HG02852 (cell line): ENCODE measurements around the gene PAM16.

Source experiments
- ATAC-seq: cut with Tn5 transposase; IDR thresholded peaks from one replicate; pipeline ENCODE4 v1.9.1; 2021; ENCODE audit warnings: mild to moderate bottlenecking, moderate library complexity; ENCODE audit not compliant: unreplicated experiment

PAM16 gene

DNA sequence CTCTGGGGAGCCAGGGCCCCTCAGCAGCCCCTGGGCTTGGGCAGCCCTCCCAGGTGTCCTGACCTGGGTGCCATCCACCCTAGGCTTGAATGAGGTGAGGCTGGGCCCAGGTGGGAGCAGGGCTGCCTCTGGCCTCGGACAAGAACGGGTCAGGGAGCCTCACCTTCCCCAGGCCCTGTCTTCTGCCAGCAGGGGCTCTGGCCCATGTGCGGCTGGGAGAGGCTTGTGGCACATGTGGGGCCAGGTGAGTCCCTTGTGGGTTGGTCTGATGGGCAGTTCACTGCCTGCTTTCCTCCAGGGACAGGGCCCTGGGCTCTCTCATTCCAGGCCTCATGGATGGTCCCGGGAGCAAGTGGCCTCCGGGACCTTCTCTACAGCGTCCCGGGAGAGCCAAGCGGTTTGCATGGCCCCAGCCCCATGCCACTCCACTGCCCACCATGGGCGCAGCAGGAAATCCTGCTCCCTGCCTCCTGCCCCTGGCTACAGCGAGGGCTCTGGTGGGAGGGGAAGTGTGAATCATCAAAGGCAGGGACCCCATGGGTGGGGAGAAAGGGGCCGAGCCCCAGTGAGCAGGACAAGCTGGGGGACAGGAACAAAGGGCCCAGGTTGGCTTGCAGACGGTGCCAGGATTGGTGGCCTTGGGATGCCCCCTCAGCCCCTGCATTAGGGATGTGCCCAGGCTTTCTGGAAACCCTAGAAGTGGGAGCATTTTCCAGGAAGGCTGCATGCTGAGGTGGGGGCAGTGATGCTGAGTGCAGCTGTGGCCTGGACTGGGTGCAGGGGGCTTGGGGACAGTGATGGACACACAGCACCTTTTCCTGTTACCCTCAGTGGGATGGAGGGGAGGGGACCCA is 32.7 kb upstream of the PAM16 start:
- no peak for ATAC-seq

DNA sequence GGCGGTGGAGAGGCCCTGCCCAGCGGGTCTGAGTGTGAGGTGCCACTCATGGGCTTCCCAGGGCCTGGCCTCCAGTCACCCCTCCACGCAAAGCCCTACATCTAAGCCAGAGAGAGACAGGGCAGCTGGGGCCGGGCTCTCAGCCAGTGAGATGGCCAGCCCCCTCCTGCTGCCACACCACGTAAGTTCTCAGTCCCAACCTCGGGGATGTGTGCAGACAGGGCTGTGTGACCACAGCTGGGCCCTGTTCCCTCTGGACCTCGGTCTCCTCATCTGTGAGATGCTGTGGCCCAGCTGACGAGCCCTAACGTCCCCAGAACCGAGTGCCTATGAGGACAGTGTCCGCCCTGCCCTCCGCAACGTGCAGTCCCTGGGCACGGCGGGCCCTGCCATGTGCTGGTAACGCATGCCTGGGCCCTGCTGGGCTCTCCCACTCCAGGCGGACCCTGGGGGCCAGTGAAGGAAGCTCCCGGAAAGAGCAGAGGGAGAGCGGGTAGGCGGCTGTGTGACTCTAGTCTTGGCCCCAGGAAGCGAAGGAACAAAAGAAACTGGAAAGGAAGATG is 31.8 kb upstream of the PAM16 start:
- ATAC-seq: no peak

DNA sequence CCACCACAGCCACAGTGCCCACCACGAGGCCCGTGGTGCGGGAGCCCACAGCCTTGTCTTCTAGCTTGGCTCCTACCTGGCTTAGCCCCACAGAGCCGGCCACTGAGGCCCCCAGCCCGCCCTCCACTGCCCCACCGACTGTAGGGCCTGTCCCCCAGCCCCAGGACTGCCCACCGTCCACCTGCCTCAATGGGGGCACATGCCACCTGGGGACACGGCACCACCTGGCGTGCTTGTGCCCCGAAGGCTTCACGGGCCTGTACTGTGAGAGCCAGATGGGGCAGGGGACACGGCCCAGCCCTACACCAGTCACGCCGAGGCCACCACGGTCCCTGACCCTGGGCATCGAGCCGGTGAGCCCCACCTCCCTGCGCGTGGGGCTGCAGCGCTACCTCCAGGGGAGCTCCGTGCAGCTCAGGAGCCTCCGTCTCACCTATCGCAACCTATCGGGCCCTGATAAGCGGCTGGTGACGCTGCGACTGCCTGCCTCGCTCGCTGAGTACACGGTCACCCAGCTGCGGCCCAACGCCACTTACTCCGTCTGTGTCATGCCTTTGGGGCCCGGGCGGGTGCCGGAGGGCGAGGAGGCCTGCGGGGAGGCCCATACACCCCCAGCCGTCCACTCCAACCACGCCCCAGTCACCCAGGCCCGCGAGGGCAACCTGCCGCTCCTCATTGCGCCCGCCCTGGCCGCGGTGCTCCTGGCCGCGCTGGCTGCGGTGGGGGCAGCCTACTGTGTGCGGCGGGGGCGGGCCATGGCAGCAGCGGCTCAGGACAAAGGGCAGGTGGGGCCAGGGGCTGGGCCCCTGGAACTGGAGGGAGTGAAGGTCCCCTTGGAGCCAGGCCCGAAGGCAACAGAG is 31.0 kb upstream of the PAM16 start:
- no peak for ATAC-seq

DNA sequence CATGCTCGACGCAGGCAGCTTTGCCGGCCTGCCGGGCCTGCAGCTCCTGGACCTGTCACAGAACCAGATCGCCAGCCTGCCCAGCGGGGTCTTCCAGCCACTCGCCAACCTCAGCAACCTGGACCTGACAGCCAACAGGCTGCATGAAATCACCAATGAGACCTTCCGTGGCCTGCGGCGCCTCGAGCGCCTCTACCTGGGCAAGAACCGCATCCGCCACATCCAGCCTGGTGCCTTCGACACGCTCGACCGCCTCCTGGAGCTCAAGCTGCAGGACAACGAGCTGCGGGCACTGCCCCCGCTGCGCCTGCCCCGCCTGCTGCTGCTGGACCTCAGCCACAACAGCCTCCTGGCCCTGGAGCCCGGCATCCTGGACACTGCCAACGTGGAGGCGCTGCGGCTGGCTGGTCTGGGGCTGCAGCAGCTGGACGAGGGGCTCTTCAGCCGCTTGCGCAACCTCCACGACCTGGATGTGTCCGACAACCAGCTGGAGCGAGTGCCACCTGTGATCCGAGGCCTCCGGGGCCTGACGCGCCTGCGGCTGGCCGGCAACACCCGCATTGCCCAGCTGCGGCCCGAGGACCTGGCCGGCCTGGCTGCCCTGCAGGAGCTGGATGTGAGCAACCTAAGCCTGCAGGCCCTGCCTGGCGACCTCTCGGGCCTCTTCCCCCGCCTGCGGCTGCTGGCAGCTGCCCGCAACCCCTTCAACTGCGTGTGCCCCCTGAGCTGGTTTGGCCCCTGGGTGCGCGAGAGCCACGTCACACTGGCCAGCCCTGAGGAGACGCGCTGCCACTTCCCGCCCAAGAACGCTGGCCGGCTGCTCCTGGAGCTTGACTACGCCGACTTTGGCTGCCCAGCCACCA is 30.2 kb upstream of the PAM16 start:
- no peak for ATAC-seq

DNA sequence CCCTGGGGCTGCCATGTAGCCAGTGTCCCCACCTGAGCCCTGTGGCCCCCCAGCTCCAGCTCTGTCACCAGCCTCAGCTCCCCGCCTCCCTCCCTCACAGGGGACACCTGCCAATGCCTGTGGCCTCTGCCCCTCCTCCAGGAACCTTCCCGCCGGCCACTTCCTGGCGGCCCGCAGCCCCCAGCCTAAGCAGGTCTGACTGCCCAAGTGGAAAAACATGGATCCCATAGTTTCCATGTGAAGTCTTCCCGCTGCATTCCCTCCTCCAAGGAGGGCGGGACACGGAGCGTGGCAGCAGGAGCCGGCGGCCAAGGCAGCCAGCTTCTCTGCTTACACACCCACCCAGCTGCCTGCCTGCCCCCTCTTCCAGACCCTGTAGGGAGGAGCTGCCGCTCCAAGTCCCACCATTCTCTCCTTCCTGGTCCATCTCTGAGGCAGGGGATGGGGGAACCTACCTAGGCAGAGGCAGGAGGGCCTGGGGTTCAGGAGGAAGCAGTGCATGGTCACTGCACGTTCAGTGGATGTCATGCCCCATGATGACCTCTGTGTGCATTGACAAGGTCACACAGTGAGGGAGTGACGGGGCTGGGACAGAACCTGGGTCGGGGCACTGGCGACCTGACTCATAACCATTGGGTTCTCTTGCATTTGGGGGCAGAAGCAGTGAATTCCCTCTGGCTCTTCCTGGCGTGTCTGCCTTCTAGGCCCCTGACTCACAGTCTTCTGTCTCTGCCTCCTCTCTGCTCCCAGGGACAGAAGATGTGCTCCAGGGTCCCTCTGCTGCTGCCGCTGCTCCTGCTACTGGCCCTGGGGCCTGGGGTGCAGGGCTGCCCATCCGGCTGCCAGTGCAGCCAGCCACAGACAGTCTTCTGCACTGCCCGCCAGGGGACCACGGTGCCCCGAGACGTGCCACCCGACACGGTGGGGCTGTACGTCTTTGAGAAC is 29.3 kb upstream of the PAM16 start:
- no peak for ATAC-seq

DNA sequence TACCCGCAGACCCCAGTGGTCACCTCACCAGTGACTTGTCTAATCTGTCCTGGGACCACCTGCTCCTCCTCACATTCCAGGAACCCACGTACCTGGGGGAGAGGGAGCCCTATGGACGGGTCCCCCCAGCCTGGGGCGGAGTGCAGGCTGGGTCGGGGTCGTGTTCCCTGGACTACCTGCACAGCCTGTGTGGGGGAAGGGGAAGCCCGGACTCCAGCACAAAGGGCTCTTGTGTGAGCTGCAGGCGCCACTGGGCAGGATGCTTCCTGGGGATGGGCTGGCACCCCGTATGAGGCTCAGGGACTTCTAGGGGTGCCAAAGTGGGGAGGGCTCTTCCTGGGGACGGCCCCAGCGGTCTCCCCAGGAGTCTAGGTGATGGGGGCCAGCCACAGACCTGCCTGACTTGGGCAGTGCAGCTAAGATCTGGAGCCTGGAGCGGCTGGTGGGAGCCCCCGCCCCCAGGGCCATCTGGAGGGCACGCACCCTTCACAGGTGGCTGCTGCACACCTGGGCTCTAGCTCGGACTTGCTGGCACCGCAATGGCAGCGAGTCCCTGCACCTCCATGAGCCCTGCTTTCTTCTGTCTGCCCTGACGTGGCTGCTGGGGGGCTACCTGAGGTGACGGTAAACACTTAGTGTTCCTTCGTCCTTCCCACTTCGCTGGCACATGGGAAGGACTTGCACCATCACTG is 28.0 kb upstream of the PAM16 start:
- no peak for ATAC-seq

DNA sequence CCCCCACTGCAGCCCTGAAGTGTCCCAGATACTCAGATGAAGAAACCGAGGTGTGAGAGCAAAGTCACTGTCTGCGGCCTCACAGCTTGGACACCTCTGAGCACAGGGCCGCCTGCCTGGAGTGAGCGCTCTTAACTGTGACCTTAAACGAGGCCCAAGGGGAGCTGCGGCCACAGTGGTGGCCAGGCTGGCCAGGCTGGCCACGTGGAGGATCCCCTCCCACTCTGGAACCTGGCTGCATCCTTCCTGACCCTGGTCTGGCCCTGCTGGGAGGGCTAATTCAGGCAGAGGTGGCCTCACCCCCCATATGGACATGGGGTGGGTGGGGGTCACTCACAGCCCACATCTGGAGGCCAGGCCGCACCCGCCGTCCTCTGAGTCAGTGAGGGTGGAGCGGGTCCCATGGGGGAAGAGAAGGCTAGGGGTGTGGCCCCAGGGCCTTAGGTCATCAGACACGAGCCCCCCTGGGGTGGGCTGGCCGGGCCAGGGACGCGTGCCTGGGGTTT is 27.1 kb upstream of the PAM16 start:
- no peak for ATAC-seq

DNA sequence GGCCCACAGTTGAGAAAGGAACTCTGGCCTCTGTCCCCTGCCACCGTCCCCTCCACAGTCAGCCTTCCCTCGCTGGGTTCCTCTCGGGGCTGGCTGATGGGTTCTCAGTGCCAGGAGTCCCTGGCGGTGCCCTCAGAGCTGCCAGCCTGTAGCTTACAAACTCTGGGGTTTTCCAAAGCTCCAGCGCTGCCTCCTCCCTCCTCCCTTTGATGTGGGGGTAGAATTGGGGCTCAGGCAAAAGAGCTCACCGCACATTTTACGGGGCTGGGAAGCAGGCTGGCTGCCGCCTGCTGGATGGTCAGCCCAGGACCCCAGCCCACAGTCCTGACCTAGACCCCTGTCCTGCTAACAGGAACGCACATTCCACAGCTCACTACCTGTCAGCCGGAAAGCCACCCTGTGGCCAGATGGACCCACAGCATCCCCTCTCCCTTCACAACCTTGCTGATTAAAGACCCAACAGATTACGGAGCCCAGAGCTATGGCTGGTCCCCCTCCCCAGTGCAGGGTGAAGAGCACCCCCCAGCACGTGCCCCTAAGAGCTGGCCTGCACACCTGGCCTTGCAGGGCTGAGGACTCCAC is 26.5 kb upstream of the PAM16 start:
- no peak for ATAC-seq

DNA sequence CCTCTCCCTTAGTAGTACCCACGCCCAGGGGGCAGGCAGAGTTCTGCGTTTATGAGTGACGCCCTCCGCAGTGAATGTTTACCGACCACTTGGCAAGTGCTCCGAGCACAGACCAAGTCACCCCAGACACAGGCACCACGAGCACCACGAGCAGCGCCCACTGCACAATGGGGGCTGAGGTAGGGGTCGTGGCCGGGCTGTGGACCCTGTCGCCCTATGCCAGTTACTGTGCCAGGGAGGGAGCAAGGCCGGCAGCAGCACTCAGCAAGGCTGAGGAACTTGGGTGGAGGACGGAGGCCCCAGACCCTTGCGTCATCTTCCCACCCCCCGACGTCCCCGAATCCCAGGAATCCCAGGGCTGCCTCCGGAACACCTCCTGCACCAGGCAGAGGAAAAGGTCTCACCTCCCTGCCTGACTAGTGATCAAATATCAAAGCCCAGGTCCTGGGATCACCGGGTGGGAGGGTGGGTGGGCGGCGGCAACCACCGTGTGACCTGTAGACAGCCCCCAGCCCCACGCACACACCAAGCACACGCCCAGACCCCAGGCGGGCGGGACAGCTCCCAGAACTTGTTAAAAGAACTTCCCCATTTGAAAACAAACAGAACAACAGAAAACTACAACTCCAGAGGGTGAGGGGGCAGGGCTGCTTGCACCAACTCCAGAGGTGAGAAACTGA is 25.9 kb upstream of the PAM16 start:
- no peak for ATAC-seq

DNA sequence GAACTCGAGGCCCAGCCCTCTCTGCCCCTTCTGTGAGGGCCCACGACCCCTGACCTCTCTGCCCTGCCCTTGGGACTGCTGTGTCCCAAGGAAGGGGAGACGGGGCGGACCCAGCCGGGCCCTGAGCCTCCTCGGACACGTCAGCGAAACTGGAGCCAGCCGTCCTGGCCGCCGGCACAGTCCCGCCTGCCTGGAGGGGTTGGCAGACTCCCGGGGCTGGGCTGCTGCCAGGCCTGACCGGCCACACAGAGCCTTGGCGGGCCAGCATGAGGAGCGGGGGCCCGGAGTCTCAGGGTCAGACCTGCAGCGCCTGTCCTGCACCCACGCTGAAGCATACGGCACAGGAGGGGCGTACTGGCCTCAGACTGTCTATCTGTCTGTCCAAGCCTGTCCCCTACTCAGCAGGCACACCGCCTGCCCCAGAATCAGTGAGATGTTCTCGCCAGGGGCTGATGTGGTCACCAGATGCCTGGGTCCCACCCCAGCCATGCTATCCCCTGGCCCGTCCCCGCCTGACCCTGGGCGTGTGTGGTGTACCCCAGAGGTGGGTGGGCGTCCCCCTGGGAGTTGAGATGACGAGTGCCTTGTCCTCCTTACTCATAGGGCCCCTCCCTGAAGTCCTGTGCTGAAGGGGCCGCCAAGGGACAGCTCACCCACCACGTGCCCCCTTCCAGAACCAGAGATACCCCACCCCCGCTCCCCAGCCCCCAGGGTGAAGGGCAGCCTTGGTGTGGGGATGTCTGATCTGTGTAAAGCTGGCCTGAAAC is 25.2 kb upstream of the PAM16 start:
- no peak for ATAC-seq

DNA sequence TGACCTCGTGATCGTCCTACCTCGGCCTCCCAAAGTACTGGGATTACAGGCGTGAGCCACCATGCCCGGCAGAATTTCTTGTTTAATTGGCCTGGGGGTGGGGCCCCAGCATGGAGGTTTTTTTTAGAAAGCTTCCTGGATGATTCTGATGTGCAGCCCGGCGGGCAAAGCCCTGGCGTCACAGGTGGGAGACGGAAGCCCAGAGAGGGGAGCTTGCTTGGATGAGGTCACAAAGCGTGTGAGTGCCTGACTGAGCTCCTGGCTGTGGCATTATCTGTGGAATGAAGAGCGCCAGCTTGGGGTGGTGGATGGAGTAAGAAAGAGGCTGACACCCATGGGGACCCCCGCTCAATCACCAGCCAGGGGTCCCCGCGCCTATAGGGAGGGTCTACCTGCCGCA is 24.6 kb upstream of the PAM16 start:
- ATAC-seq: no peak

DNA sequence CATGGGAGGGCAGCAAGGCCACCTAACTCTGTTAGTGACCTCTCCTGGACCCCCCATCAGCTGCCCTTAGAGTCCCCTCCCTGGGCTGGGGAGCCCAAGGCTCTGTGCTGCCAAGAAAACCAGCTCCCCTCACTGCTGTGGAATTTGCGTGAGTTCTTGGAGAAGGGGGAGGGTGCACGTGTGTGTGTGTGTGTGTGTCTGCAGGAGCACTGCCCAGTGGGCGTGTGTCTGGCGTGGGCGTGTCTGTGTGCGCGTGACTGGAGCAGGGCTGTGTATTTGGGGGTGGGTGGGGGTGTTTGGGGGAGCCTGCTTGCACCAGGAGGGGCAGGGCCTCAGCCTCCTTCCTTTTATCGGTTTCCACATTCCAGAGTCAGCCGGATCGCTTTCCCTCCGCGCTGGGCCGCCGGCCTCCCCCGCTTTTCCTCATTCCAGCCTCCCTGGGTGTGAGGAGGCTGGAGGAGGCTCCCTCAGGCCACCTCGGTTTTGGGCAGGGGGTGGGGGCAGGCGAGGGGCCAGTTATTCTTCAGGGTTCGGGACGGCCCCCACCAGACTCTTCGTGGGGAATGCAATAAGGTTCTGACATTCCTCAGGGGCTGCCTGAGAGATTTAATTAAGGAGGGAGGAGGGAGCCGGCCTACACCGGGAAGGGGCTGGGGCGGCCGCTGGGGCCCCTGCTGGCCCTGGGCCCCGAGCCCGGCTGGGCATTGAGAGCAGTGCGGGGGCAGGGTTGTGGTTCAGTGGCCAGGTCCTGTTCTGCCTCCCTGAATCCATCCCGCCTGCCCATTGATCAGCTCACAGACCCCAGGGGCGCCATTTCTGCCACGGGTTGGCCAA is 23.0 kb upstream of the PAM16 start:
- ATAC-seq: no peak

DNA sequence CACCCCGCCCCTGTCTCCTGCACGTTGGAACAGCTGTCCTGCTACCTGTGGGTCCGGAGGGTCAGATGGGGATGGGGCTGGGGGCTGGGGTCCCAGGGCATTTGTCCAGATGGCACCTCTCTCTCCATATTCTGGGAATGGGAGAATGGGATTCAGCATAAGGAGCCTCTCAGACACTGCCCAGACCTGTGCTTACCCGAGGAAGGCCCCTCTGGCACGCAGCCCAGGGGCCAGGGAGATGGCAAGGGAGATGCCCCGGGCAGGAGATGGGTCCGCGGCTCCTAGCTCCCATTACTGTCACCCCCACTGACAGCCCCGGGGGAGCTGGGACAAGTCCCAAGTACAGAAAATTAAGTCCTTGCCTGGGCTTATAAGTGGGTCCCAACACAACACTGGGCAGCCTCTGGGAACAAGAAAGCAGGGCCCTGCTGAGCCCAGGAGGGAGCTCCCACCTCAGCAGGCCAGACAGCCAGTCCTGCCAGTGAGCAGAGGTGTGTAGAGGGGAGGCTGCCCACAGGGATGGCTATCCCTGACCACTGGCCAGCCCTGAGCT is 22.3 kb upstream of the PAM16 start:
- no peak for ATAC-seq

DNA sequence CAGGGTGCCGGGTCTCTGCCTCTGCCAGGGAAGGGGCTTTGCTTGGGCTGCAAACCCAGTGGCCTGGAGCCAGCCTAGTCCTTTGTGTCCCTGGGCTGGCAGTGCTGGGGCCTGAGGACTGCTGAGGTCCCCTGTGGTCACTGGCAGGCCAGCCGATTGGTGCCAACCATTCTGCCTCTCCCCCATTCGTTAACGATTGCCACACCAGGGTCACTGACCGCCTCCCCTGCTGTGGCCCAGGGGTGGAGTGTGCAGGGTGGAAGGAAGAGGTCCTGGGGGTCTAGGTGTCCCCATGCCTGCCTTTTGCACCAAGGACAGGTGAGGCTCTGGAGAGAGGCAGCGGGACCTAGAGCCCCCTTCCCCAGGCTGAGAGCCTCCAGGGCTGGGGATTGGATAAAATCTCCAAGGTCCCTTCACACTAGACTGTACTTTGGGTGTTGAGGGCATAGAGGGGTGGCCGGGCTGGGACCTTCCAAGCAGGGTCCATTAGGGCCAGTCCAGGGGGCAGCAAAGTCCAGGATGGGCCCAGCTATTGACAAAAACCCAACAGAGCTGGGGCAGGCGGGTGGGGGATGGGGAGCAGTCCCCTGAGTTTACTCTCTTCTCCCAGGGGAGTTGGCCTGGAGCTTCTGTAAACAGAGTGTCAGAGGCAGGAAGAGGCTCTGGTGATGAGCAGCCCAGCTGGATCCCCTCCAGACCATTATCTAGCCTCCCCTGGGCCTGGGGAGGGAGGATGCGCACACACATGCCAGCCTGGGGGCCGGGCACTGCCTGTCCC is 21.6 kb upstream of the PAM16 start:
- no peak for ATAC-seq

DNA sequence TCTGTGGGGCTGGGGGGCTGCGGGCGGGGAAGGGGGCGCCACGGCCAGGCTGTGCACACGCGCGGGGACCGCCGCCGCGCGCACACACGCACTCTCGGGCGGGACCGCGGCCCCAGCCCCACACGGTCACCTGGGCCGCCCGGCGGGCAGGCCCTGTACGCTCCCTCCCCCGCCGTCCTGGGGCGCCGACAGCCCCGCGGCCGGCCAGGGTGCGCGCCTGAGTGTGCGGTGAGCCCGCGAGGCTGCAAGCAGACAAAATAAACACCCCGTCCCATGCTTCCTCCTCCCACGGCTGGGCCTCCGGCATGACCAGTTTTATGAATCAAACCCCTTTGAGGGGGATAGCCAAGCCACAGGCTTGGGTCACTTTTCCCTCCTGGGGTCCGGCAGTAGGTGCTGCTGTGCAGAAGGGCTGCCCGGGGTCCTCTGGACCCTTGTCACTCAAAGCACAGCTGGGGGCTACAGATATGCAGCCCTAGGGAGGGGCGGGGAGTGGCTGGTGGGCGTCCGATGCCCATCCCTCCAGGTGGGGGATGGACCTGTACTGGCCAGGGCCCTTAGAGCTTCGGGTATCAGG is 21.0 kb upstream of the PAM16 start:
- peak; percentile 22 for ATAC-seq
